Osteoblast (primary cell): ENCODE data around the gene CBX8. TPM values are rescaled to one million over a fixed set of nuclear protein-coding genes. Genes with fewer than 3 reads are reported as not detected.

ENCODE experiments used
- DNase-seq: peaks from one replicate; pipeline ENCODE4 v3.0.0; 2011; ENCODE audit warnings: low spot score, mixed read lengths; ENCODE audit not compliant: insufficient read length; ENCODE audit errors: missing footprints
- H2AFZ ChIP-seq: 2 replicates; pipeline ENCODE4 v1.6.0; 2011; ENCODE audit warnings: mild to moderate bottlenecking, low read length
- H3K27ac ChIP-seq: 2 replicates; pipeline ENCODE4 v1.5.1; 2011; ENCODE audit warnings: mild to moderate bottlenecking, low read depth, low read length, moderate library complexity
- H3K27me3 ChIP-seq: 2 replicates; pipeline ENCODE4 v1.6.0; 2012; ENCODE audit warnings: mild to moderate bottlenecking, control low read depth, inconsistent platforms, low read length, moderate library complexity; ENCODE audit not compliant: insufficient read depth
- H3K36me3 ChIP-seq: 2 replicates; pipeline ENCODE4 v1.5.1; 2011; ENCODE audit warnings: mild to moderate bottlenecking, low read length, control low read depth, moderate library complexity; ENCODE audit not compliant: insufficient read depth
- H3K4me1 ChIP-seq: 2 replicates; pipeline ENCODE4 v1.5.1; 2011; ENCODE audit warnings: mild to moderate bottlenecking, low read length, control low read depth, moderate library complexity; ENCODE audit not compliant: insufficient read depth
- H3K4me2 ChIP-seq: 2 replicates; pipeline ENCODE4 v1.6.0; 2011; ENCODE audit warnings: mild to moderate bottlenecking, low read length; ENCODE audit not compliant: insufficient read depth
- H3K4me3 ChIP-seq: fragments of 200-600 bp; sonication (generic); 3 replicates; pipeline ENCODE4 v1.5.1; 2012; ENCODE audit warnings: mild to moderate bottlenecking, low read length, inconsistent platforms; ENCODE audit not compliant: insufficient read depth
- H3K79me2 ChIP-seq: 2 replicates; pipeline ENCODE4 v1.6.0; 2012; ENCODE audit warnings: mild to moderate bottlenecking, low read length, control low read depth, inconsistent platforms; ENCODE audit not compliant: insufficient read depth
- H3K9me3 ChIP-seq: 2 replicates; pipeline ENCODE4 v1.5.1; 2011; ENCODE audit warnings: low read depth, low read length, control low read depth
- H4K20me1 ChIP-seq: 2 replicates; pipeline ENCODE4 v1.6.0; 2012; ENCODE audit warnings: mild to moderate bottlenecking, low read length, control low read depth; ENCODE audit not compliant: insufficient read depth
- CTCF ChIP-seq: IDR thresholded peaks from 2 replicates; pipeline ENCODE4 v1.5.1; 2011; ENCODE audit warnings: mild to moderate bottlenecking, low read depth, low read length, moderate library complexity; ENCODE audit errors: extremely low read depth
- total RNA-seq: library from RNA; depleted of rRNA; stranded (reverse); fragments of >200 nt; gene quantifications from 2 replicates; pipeline ENCODE4 v1.2.3, GENCODE V29; 2012

The CBX8 gene
- total RNA-seq, 1 donor, result 3.3 TPM

GRCh38 chr17:79842136-79842655, 45.3 kb upstream of the CBX8 start:
- Histone ChIP-seq H2AFZ (no peak overlapping the region), H3K79me2 (peaks cover 7% of the 10 kb centered on the region), H3K4me1 (peaks cover 9% of the 10 kb centered on the region), H3K36me3 (no peaks in the 10 kb centered on the region), H4K20me1 (peaks cover 9% of the 10 kb centered on the region), H3K27me3 (peaks cover 43% of the 10 kb centered on the region), H3K4me3 (no peak overlapping the region), H3K9me3 (no peaks in the 10 kb centered on the region), H3K4me2 (no peak overlapping the region), H3K27ac (no peak overlapping the region)
- no peak for TF ChIP-seq CTCF
- no peak for DNase-seq

- no peaks in the 10 kb centered on the region for H3K9me3 ChIP-seq
- H3K36me3 ChIP-seq, result no peaks in the 10 kb centered on the region
- H3K4me2 ChIP-seq, result no peak overlapping the region
- no peak overlapping the region for H3K27ac ChIP-seq
- H3K79me2 ChIP-seq, result peaks cover 13% of the 10 kb centered on the region
- peaks cover 16% of the 10 kb centered on the region for H4K20me1 ChIP-seq
- DNase-seq, result no peak
- peaks cover 15% of the 10 kb centered on the region for H3K4me1 ChIP-seq
- H3K27me3 ChIP-seq, result peaks cover 43% of the 10 kb centered on the region
- no peak overlapping the region for H3K4me3 ChIP-seq
- TF ChIP-seq CTCF, result no peak
- H2AFZ ChIP-seq, result no peak overlapping the region
Measured at GRCh38 chr17:79841369-79842135, 44.7 kb upstream of the CBX8 start.

- H3K27ac ChIP-seq, result no peak overlapping the region
- no peak overlapping the region for H2AFZ ChIP-seq
- no peaks in the 10 kb centered on the region for H3K36me3 ChIP-seq
- H3K27me3 ChIP-seq, result peaks cover 43% of the 10 kb centered on the region
- H4K20me1 ChIP-seq, result peaks cover 22% of the 10 kb centered on the region
- peak overlapping the region; percentile 39 for H3K4me2 ChIP-seq
- H3K79me2 ChIP-seq, result peaks cover 20% of the 10 kb centered on the region
- peak; percentile 85 for DNase-seq
- H3K4me3 ChIP-seq, result no peak overlapping the region
- no peak for TF ChIP-seq CTCF
- H3K4me1 ChIP-seq, result peaks cover 21% of the 10 kb centered on the region
- no peaks in the 10 kb centered on the region for H3K9me3 ChIP-seq
Measured at GRCh38 chr17:79840989-79841286, 44.1 kb upstream of the CBX8 start.

- peaks cover under 1% of the 10 kb centered on the region for H3K36me3 ChIP-seq
- H3K9me3 ChIP-seq, result no peaks in the 10 kb centered on the region
- H3K79me2 ChIP-seq, result peaks cover 23% of the 10 kb centered on the region
- peak; percentile 87 for DNase-seq
- peak overlapping the region; percentile 65 for H3K4me2 ChIP-seq
- H3K27ac ChIP-seq, result no peak overlapping the region
- peaks cover 21% of the 10 kb centered on the region for H3K4me1 ChIP-seq
- peak overlapping the region; percentile 63 for H3K4me3 ChIP-seq
- no peak for TF ChIP-seq CTCF
- H3K27me3 ChIP-seq, result peaks cover 42% of the 10 kb centered on the region
- H4K20me1 ChIP-seq, result peaks cover 24% of the 10 kb centered on the region
- H2AFZ ChIP-seq, result peak overlapping the region; percentile 51
Measured at GRCh38 chr17:79840269-79840988, 43.6 kb upstream of the CBX8 start.
